Testis (tissue), 5 donors: ENCODE measurements around the gene PMM2. TPM values are rescaled to one million over a fixed set of nuclear protein-coding genes. Genes with fewer than 3 reads are reported as not detected.
"Not testable (repeated sequence)": the region's sequence is repeated elsewhere in the genome, so short reads cannot be mapped to it uniquely, and the experiment has no call there.

Experiments used
- DNase-seq: peaks from one replicate; pipeline ENCODE4 v3.0.0-alpha.2; 2019
- H3K27ac ChIP-seq, 2 donors: fragments of 200-600 bp; sonication (generic); one replicate each; pipeline ENCODE4 v1.5.1; 2019
- H3K27me3 ChIP-seq: fragments of 200-600 bp; sonication (generic); one replicate; pipeline ENCODE4 v1.5.1; 2019
- H3K36me3 ChIP-seq: fragments of 200-600 bp; sonication (generic); one replicate; pipeline ENCODE4 v1.5.1; 2017; ENCODE audit warnings: low read depth; ENCODE audit errors: missing control alignments
- H3K4me1 ChIP-seq: fragments of 200-600 bp; sonication (generic); one replicate; pipeline ENCODE4 v1.5.1; 2019
- H3K4me3 ChIP-seq, 2 donors: fragments of 200-600 bp; sonication (generic); one replicate each; pipeline ENCODE4 v1.5.1; 2017 to 2019
- H3K9me3 ChIP-seq: fragments of 200-600 bp; sonication (generic); one replicate; pipeline ENCODE4 v1.5.1; 2017
- POLR2A ChIP-seq: fragments of 450-650 bp; IDR thresholded peaks from one replicate; pipeline ENCODE4 v1.6.1; 2017; ENCODE audit warnings: antibody characterized with exemption, mild to moderate bottlenecking, moderate library complexity
- WGBS, 2 donors: methylation state at CpG; one replicate each; pipeline ENCODE4 v1.1.5; 2018; 5-methylcytosine and 5-hydroxymethylcytosine counted together
- intact Hi-C: fragments of 100-400 bp; cut with DNase I; formaldehyde crosslinking; loops from one replicate; pipeline ENCODE4 v1.15.1; 2023; ENCODE audit warnings: low total_unique reads
- long read RNA-seq, 2 donors: transcript quantifications; one replicate each; lab custom pipeline, GENCODE V29; 2026
- polyA plus RNA-seq: library from polyadenylated mRNA; stranded (reverse); fragments of 350-450 nt; fragmentation: Illumina TruSeq; extraction: RNeasy Lipid Tissue Mini Kit (QIAGEN cat#74804); gene quantifications from one replicate; pipeline ENCODE4 v1.2.3, GENCODE V29; 2014; ENCODE audit warnings: low read depth, low replicate concordance; ENCODE audit not compliant: insufficient read depth
- total RNA-seq, 2 donors: library from RNA; depleted of rRNA; stranded (reverse); fragments of >200 nt; gene quantifications; one replicate each; pipeline ENCODE4 v1.2.3, GENCODE V29; 2016
- TF ChIP-seq, protein P1 (sequence below), 3 experiments: fragments of 450-650 bp in 2 of 3; fragments of 200-600 bp in 1 of 3; sonication (generic) in 1 of 3; IDR thresholded peaks; one replicate each; pipeline ENCODE4 v1.5.1; 2016 to 2019; ENCODE audit warnings: antibody characterized with exemption in 3 of 3, mild to moderate bottlenecking in 2 of 3, moderate library complexity in 1 of 3

Gene PMM2
- total RNA-seq (10 to 100 TPM; 25.8 to 36.6 TPM), polyA plus RNA-seq (15.4 TPM)
- long read RNA-seq, donor 1, partial matches to known transcripts = 0 of 7 reads
- long read RNA-seq, donor 1, other reads (novel, unspliced or antisense) = 0 of 7 reads
- long read RNA-seq, donor 2, transcript PMM2-201 (8 exons, 2,313 nt) = major isoform, 6 of 81 reads
- long read RNA-seq, donor 2, partial matches to known transcripts = 32 of 81 reads
- long read RNA-seq, donor 2, other reads (novel, unspliced or antisense) = 41 of 81 reads

DNA sequence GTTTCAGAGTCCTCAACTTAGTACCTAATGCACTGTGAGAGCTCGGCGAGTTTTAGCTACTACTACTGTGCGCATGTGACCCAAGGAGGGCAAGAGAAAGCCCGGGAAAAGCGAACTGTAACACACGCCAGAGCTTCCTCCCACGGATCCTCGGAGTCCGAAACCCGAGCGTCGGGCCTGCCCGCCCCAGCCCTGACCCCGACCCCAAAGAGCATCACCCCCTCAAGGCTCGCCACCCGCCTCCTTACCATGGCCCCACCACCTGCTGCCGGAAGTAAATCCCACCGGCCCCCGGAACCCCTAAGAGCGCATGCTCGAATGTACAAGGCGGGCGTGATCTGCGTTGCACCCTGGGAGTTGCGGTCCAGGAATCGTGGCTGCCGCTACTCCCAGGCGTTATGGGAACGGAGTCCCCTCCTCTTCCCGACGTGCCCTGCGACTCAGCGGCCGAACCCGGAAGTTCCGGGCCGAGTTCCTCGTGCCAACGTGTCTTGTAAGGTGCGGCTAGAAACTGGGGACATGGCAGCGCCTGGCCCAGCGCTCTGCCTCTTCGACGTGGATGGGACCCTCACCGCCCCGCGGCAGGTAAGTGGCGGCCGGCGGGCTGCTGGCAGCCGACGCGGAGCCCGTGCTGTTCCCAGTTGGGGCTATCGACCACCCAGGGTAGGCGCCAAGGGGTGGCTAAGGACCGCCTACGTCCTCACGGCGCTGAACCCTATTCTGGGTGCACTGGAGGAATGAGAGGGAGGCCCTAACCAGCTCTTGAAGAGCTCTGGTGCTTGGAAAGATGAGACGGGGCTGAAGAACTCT is at the start of gene PMM2, which contains the start of gene TMEM186:
Gene PMM2 (plus strand): TSS at position 476 of the 810 bp plus-strand sequence. CDS start 44 bp downstream, at position 520.
Gene TMEM186 (minus strand): TSS at position 276 of the 810 bp plus-strand sequence. CDS start 25 bp downstream, at position 251.
- H3K9me3 ChIP-seq = no peaks in the 10 kb centered on the region
- H3K27ac ChIP-seq = peak within 1 kb of the TSS; percentile 67 to 70
- peaks cover 20% of the 10 kb centered on the region for H3K4me1 ChIP-seq
- H3K4me3 ChIP-seq = peak within 1 kb of the TSS; percentile 86 to 95
- intact Hi-C loops = loop anchor here (10.0 kb wide), 1 partner anchor 133 kb away; no protein-coding TSS in a partner anchor
- WGBS, 2 donors = 0% methylated on average over 8 to 45 of the region's 61 CpGs
- no peaks in the 10 kb centered on the region for H3K36me3 ChIP-seq
- peak; percentile 99 for DNase-seq
- TF ChIP-seq POLR2A = no peak
- TF ChIP-seq, protein P1, sequence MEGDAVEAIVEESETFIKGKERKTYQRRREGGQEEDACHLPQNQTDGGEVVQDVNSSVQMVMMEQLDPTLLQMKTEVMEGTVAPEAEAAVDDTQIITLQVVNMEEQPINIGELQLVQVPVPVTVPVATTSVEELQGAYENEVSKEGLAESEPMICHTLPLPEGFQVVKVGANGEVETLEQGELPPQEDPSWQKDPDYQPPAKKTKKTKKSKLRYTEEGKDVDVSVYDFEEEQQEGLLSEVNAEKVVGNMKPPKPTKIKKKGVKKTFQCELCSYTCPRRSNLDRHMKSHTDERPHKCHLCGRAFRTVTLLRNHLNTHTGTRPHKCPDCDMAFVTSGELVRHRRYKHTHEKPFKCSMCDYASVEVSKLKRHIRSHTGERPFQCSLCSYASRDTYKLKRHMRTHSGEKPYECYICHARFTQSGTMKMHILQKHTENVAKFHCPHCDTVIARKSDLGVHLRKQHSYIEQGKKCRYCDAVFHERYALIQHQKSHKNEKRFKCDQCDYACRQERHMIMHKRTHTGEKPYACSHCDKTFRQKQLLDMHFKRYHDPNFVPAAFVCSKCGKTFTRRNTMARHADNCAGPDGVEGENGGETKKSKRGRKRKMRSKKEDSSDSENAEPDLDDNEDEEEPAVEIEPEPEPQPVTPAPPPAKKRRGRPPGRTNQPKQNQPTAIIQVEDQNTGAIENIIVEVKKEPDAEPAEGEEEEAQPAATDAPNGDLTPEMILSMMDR (IDR thresholded peaks at IDR 0.05) = peak in 2 of 3 experiments; percentile 13
- H3K27me3 ChIP-seq = no peaks in the 10 kb centered on the region

- H3K4me3 ChIP-seq, H3K9me3 ChIP-seq, H3K4me1 ChIP-seq, H3K27me3 ChIP-seq, H3K27ac ChIP-seq, H3K36me3 ChIP-seq, DNase-seq, intact Hi-C loops: not testable (repeated sequence)
- 87 to 93% methylated on average over 9 of the region's 9 CpGs for WGBS, 2 donors
Measured at GRCh38 chr16:8748944-8749343, 48.7 kb upstream of the PMM2 start.

DNA sequence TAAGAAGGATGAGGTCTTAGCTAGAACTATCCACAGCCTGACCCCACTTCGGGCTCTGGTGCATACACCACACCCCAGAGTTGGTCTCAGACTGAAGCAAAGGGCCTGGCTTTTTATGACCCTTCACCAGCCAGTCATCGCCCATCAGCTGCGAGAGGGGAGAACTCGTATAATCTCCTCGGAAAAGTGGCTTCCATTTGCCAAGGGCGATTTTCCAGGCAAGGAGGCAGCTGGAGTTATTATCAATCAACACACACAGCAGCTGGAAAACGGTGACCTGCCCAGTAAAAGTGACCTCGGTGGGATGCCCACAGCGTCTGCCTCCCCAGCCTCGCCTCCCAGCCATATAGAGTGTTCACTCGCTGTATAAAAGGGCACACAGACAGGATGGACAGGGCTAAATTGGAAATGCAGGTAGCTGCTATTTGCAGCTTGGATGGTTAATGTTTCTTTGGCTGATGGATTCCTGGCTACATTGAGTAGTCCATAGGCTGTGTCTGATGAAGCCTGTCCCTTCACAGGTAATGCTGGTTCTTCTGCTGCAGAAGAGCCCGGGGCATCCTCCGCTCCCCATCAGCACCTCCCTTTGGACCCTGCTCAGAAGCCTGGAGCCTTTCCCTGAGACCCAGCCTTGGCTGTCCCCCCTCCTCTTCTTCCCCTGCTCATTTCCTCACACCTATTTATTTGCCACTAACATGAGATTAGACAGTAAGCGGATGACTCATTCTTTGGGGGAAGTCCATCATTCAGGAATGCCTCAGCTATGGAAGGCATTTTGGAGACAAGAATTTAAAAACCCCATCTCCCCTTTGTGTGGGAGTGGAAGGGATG is 45.9 kb upstream of the PMM2 start:
- Histone ChIP-seq H3K36me3 (no peaks in the 10 kb centered on the region), H3K4me3 (no peak overlapping the region), H3K4me1 (no peaks in the 10 kb centered on the region), H3K27ac (no peak overlapping the region), H3K27me3 (no peaks in the 10 kb centered on the region), H3K9me3 (no peaks in the 10 kb centered on the region)
- DNase-seq = no peak
- intact Hi-C loops = no loop called here
- TF ChIP-seq POLR2A = no peak
- TF ChIP-seq, protein P1 (IDR thresholded peaks at IDR 0.05) = no peak
- 79 to 82% methylated on average over 14 of the region's 14 CpGs for WGBS, 2 donors

GRCh38 chr16:8752706-8753105 is 44.9 kb upstream of the PMM2 start:
- no peak for TF ChIP-seq POLR2A
- TF ChIP-seq, protein P1 (IDR thresholded peaks at IDR 0.05) = no peak
- Histone ChIP-seq H3K36me3 (no peaks in the 10 kb centered on the region), H3K27me3 (no peaks in the 10 kb centered on the region), H3K4me3 (no peak overlapping the region), H3K9me3 (no peaks in the 10 kb centered on the region), H3K4me1 (no peaks in the 10 kb centered on the region), H3K27ac (no peak overlapping the region)
- DNase-seq = no peak
- intact Hi-C loops = no loop called here
- 46 to 47% methylated on average over 2 of the region's 2 CpGs for WGBS, 2 donors
